Activated gamma-delta T cell (primary cell): ENCODE data around the gene OR1I1.

Source experiments
- DNase-seq: peaks from one replicate; lab custom pipeline; 2025; lab: John Stamatoyannopoulos, UW

OR1I1 gene

DNA sequence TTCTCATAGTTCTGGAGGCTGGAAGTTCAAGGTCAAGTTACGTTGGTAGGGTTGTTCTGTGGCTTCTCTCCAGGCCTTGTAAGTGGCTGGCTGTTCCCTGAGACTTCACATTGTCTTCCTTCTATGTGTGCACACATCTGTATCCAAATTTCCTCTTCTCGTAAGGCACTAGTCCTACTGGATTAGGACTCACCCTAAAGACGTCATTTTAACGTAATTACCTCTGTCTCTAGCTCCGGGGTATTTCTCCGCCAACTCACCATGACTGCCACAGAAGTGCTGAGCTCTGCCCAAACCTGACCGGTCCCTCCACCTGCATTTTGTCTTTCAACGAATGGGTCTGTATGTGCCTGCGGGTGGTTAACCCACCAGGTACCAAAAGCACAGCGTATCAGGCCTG lies 16.4 kb downstream of the OR1I1 start:
- no peak for DNase-seq

- DNase-seq = no peak
Measured at GRCh38 chr19:15099017-15099582, 17.1 kb downstream of the OR1I1 start.

- no peak for DNase-seq
Measured at GRCh38 chr19:15101479-15102082, 19.6 kb downstream of the OR1I1 start.

- no peak for DNase-seq
Measured at GRCh38 chr19:15104003-15104402, 22.0 kb downstream of the OR1I1 start.

DNA sequence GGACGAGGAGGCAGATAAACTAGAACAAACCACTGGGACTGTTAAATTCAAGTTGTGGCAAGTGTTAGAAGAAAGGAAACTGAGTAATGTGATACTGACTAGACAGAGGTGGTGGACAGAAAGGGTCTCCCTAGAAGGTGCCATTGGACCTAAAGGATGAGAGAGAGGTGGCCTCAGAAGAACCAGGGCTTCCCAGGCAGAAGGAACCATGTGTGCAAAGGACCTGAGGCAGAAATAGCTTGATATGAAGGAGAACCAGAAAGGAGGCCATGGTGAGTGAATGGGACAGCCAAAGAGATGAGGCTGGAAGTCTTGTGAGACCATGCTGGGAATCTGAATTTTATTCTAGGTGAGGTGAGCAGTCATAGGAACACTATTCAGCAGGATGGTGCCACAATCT lies 22.4 kb downstream of the OR1I1 start:
- no peak for DNase-seq

- DNase-seq = no peak
Measured at GRCh38 chr19:15105044-15105443, 23.0 kb downstream of the OR1I1 start.

DNA sequence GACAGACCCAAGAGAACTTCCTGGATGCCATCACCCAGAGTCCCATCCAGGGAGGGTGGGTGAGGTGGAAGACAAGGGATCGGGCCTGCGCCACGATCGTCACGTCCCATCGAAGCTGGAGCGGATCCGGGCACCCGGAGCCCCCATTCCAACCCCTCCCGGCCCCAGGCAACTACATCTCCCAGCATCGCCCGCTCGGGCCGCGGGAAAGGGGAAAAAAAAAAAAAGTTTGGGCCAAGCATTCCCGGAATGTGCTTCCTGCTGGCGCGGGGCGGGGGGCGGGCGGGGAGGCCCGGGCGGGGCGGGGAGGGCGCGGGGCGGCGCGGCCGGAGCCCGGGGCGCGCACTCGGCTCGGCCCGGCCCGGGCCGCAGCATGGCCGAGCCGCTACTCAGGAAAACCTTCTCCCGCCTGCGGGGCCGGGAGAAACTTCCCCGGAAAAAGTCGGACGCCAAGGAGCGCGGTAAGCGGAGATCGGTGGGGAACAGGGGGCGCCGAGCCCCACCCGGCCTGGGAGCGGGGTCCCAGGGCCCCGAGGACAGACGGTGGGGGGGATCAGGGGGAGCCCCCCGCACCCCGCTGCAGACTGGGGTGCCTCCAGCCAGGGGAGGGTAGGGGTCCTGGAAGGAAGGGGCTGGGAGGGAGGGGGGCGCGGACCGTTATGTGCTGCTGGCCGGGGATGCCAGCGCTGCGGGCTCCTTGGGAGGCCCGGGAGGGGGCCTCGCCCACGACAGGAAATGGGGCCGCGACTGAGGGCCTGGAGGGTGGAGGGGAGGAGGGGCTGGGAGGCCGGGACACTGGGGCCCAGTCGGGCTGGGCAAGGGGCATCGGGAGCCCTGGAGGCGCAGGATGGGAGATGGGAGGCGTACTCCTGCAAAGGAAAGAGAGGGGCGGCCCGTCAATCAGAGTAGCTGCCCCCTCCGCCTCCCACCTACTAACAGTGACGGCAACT lies 25.3 kb downstream of the OR1I1 start, which contains the start of gene SYDE1:
Gene SYDE1, plus strand, starts transcription at position 341 of the 950 bp plus-strand sequence. Its CDS starts 33 bp downstream, at position 374.
- no peak for DNase-seq

DNA sequence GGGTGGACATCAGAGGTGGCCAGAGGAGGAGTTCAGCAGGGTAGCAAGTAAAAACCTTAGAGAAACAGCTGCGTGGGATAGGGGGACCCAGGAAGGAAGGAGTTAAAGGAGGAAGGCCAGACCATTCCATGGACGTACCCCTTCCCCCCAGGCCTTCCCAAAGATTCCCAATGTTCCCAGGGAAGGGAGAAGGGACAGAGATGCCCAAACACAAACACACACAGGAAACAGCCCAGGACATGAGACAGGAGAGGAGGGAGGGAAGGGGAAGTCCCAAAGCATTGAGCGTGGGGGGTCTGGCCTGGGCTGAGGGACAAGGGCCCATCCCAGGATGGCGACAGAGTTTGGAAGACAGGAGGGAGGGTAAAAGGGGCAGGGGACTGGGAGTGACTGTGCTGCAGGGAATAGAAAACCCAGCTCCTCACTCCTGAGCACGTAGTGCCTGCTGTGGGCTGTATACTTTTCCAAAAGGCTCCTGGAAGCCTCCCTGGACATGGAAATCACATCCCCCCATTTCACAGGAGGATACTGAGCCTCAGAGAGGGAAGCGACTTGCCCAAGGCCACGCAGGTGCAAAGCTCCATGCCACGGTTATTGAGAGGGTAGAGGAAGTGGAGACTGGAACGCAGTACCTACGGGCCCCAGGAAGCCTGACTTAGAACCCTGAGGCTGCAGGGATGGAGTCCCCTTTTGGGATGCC lies 26.3 kb downstream of the OR1I1 start:
- no peak for DNase-seq

DNA sequence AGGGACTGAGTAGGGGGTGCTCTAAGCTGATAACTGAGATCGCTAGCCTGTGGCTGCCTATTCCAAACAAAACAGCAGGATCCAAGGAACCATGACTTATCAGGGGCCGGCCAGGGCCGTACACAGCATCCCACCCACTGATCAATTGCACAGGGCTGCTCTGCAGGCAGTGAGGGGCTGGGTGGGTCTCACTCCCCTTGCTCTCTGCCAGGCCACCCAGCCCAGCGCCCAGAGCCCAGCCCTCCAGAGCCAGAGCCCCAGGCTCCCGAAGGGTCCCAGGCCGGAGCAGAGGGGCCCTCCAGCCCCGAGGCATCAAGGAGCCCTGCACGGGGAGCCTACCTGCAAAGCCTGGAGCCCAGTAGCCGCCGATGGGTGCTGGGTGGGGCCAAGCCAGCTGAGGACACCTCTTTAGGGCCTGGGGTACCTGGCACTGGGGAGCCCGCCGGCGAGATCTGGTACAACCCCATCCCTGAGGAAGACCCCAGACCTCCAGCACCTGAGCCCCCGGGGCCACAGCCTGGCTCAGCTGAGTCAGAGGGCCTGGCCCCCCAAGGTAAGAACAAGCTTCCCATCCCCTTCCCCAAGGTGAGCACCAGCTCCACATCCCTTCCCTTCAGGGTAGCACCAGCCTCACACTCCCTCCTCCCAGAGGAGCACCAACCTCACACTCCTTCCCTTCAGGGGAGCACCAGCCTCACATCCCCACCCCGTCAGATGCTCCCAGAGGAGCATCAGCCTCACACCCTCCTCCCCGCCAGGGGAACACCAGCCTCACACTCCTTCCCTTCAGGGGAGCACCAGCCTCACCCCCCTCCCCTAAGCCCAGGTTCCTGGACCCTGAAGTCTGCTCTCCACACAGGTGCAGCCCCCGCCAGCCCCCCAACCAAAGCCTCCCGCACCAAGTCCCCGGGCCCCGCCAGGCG lies 27.1 kb downstream of the OR1I1 start:
- DNase-seq = no peak

DNA sequence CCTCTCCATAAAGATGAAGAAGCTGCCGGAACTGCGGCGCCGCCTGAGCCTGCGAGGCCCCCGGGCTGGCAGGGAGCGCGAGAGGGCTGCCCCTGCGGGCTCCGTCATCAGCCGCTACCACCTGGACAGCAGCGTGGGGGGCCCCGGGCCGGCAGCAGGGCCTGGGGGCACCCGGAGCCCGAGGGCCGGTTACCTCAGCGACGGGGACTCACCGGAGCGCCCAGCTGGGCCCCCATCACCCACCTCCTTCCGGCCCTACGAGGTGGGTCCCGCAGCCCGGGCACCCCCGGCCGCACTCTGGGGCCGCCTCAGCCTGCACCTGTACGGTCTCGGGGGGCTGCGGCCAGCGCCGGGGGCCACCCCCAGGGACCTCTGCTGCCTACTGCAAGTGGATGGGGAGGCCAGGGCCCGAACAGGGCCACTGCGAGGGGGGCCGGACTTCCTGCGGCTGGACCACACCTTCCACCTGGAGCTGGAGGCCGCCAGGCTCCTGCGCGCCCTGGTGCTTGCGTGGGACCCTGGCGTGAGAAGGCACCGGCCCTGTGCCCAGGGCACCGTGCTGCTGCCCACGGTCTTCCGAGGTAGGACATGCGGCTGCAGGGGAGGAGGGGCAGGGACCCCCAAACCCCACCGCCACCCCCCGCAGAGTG lies 27.9 kb downstream of the OR1I1 start:
- DNase-seq = no peak

GRCh38 chr19:15110418-15110815 lies 28.4 kb downstream of the OR1I1 start:
- no peak for DNase-seq

GRCh38 chr19:15111758-15112157 lies 29.7 kb downstream of the OR1I1 start:
- no peak for DNase-seq

DNA sequence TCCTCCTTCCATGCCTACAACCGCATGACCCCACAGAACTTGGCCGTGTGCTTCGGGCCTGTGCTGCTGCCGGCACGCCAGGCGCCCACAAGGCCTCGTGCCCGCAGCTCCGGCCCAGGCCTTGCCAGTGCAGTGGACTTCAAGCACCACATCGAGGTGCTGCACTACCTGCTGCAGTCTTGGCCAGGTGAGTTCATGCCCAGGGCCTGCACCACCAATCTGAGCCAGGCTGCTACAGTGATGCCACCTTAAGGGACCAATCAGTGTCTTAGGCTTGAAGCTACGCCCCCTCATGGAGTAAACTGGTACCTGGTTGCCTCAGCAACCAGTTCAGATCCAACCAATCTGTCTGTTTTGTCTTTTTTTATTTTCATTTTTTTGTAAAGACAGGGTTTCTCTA lies 30.4 kb downstream of the OR1I1 start:
- DNase-seq = no peak

- no peak for DNase-seq
Measured at GRCh38 chr19:15113245-15114152, 31.5 kb downstream of the OR1I1 start.

DNA sequence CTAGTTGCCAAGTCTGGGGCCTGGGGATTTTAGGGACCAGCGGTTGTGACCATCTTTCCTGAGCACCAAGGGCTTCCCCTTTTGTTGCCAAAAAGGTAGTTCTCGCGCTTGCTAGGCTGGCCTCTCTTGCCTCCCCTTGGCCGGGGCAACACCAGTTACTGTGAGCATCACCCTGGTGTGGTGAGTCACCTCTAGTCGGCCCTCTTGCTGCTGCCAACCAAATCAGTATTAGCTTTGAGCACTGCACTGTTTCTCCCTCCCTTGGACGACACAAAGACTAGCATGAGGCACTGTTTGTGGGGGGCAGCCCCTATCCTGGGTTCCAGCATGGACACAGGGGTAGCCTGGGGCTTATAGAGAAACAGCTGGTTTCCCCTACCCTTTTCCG lies 32.1 kb downstream of the OR1I1 start:
- DNase-seq = no peak

DNA sequence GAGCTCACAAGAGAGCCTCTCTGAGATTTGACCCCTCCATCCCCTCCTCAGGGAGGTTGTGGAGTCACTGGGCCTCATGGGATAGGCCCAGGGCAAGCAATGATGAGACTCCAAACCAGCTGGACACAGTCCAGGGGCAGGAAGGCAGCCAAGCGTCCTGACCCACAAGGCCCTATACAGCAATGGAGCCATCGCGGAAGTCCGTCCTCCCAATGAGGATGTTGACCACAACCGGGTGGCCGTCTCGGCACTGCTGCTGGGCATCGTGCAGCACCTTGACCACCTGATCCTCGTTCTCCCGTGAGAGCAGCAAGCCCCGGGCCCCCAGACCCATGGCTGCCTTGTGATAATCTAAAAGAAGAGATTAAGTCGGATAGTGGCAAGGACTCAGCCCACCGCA lies 33.1 kb downstream of the OR1I1 start:
- no peak for DNase-seq

DNA sequence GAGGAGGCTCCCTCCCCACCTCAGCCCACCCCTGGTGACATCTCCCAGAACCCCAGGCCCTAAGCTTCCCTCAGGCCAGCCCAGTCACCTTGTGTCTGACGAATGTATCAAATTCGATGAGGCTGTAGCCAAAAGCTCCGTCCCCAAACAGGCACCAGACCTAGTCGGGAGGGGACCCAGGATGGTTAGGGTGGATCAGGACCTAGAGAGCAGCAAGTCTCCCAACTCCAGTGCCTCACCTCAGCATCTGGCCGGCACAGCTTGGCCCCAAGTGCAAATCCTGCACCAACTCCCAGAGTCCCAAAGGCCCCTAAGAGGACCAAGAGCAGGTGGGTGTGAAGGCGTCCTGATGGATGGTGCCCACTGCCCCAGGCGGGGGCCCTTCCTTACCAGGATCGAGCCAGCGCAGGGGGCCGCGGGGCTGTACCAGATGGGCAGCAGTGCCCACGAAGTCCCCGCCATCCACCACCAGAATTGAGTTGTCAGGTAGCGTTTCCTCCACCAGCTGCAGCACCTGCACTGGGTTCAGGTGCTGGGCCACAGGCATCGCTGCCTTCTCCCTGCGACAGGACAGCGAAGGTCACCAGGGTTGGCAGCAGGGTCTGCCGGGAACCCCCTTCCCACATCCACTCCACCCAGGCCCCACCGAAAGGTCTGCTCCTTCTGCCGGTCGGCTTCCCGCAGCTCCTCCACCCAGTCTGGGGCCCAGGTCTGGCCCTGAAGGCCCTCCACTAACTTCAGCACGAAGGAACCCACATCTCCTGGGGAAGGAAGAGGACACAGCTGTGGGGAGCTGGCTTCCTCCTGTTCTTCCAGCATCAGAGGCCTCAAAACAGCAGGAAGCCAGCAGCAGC lies 34.0 kb downstream of the OR1I1 start:
- DNase-seq = no peak

DNA sequence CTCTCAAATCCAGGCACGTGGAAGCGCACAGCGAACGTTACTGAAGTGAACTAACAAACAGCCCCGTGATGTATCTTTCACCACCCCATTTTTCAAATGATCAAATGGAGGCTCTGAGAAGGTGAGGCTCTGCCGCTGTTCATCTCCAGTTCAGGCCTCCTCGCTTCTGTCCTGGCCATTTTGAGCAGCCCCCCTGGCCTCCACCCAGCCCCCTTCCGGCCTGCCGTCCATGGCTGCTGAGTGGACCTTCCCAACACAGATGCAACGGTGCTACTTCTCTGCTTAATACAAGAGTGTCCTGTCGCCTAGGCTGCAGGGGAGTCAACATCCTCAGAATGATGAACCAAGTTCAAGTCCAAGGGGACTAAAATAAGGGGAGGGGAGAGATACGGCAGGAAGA lies 34.8 kb downstream of the OR1I1 start:
- DNase-seq = no peak

- DNase-seq = no peak
Measured at GRCh38 chr19:15118248-15118647, 36.2 kb downstream of the OR1I1 start.
